Measurements from ENCODE around the gene TNFAIP2. TPM values are rescaled to one million over a fixed set of nuclear protein-coding genes. Genes with fewer than 3 reads are reported as not detected.

The TNFAIP2 gene
- polyA plus RNA-seq, 1 donor: 29.6 TPM

DNA sequence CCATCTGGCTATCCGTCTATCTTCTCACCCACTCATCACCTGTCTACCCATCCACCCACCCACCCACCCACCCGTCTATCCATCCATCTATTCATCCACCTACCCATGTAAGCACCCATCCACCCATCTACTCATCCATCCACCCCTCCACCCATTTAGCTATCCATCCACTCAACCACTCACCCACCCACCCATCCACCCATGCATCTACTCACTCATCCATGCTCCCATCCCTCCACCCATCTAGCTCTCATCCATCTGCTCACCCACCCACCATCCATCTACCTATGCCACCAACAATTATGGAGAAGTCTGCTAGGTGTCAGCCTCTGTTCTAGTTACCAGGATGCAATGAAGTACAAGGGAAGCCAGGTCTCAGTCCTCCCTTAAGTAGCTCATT lies 11.1 kb downstream of the TNFAIP2 start:
- no peak for DNase-seq

DNA sequence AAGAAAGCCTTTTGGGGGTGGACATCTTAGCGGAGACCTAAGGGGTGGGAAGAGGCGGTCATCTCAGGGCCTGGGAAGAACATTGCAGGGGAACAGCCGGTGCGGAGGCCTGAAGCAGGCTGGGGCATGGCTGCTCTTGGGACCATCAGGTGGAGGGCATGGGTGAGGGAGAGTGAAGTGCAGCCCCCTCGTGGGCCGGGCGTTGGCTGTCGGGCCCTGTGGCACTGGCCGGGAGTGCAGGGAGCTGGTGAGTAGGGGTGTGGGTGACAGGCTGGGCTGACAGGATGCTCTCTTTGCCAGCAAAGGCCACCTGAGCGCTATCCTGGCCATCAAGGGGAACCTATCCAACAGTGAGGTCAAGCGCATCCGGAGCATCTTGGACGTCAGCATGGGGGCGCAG lies 11.7 kb downstream of the TNFAIP2 start:
- no peak for DNase-seq

DNA sequence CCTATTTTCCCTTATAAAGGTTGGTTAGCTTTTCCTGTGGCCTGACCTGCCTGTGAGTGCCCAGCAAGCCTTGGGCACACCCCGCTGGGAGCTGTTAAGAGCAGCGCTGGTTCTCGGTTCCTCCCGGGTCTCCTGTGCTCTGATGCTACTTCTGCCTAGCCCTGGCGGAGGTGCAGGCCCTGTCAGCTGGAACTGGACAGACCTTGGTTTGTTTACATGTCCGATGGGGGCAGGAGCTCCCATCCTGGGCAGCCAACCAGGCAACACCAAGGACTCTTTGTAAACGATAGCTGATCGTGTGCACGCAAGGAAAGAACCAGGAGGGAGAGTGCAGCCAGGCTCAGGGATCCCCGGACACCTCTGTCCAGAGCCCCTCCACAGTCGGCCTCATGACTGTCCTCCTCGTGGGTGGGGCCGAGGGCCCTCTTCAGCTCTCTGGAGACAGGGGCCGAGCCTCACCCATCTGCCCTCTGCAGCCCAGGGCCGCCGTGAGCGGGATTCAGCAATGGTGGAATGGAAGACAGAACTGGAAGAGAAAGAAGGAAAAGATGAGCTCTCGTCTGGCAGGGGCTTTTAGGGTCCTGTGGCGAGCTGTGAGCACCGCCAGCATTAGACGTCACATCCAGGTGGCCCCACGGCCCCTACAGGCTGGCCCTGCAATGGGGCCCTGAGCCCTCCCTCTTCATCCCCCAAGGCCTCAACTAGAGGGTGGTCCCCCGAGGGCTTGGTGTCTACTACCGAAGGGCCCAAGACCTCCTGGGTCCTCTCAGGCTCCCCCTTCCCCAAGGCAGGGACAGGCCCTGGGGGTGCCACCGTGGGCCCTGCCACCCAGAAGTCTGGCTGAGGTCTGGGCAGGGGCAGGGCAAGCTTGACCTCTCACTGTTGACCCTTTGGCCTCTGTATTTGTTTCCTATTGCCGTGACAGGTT lies 12.3 kb downstream of the TNFAIP2 start:
- DNase-seq: no peak

DNA sequence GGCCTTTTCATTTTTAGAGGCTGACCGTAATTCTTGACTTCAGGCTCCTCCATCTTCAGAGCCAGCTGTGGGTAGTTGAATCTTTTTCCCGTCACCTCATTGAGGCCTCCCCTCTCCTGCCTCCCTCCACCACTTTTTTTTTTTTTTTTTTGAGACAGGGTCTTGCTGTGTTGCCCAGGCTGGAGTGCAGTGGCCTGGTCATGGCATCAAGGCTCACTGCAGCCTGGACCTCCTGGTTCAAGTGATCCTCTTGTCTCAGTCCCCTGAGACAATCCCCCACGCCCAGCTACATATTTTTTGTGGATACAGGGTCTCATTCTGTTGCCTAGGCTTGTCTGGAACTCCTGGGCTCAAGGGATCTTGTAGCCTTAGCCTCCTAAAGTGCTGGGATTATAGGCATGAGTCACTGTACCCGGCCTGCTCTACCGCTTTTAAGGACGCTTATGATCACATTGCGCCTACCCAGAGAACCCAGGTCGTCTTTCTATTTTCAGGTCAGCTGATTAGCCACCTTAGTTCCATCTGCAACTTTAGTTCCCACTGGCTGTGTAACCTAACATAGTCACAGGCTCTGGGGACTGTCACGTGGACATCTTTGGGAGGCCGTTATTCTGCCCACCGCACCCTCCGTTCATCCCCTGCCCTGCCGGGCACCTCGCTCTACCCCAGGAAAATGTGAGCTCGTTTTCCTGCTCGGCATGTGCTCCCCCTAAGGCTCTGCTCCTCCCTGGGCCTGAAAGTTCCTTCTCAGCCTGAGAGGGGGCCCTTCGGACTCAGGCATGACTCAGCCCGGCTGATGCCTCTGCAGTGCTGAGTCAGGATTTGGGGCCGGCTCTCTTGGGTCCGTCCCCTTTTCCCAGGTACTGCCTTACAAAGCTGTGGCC lies 13.4 kb downstream of the TNFAIP2 start:
- no peak for DNase-seq

DNA sequence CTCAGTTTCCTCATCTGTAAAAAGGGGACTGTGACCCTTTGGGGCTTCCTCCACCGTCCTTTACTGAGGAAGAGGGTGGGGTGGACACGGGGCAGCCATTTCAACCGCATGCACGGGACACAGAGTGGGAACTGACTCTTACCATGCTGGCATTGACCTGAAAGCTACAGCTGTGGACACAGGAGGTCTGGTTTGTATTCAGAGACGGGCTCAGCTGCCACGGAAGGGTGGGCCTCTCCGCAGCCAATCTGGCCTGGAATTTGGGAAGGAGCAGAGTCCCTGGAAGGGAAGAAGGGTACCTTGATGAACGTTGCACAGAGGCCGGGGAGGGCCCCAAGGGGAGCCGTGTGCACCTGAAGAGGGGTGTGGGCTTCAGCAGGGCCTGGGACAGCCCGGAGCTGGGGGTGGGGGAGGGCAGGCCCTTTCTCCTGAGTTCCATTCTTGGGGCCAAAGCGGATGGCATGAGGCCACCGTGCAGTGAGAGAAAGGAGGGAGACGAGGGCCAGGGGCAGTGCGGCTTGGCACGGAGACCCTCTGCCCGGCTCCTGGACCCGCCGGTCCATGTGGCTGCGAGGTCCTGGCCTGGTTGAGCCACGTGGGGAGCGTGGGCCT lies 14.5 kb downstream of the TNFAIP2 start:
- DNase-seq: no peak

DNA sequence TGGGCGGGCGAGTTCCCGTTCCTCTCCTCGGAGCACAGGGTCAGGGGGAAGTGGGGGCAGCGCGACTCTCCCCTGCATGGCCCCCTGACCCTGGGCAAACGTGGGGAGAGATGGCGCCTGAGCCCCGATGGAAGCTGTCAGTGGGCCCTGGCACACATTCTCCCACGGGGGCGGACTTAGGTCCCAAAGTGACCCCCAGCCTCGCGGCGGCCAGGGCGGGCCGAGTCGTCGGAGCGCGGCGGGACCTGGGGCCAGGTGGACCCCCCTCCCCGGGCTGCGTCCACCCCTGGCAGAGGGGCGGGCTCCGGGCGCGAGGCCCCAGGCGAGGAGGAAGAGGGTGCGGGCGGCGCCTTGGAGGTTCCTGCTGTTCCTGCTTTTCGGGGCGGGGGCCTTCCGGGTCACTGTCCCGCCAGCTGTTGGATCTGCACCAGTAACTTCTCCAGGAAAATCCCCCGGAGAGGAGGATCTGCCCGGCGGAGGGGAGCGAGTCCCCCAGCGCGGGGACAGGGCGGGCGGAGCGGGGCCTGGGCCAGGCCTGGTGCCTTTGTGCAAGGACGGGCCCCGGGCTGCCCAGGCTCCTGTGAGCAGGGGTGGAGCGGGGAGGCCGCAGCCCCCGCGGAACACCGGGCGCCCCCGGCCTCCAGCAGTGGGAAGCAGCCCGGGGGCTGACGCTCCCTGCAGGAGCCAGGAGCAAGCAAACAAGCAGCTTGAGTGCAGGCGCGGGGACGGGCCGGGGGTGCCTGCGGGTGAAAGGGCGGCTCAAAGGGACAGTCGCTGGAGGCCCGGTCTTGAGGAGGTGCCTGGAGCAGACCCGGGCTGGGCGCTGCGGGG lies 15.3 kb downstream of the TNFAIP2 start:
- no peak for DNase-seq

DNA sequence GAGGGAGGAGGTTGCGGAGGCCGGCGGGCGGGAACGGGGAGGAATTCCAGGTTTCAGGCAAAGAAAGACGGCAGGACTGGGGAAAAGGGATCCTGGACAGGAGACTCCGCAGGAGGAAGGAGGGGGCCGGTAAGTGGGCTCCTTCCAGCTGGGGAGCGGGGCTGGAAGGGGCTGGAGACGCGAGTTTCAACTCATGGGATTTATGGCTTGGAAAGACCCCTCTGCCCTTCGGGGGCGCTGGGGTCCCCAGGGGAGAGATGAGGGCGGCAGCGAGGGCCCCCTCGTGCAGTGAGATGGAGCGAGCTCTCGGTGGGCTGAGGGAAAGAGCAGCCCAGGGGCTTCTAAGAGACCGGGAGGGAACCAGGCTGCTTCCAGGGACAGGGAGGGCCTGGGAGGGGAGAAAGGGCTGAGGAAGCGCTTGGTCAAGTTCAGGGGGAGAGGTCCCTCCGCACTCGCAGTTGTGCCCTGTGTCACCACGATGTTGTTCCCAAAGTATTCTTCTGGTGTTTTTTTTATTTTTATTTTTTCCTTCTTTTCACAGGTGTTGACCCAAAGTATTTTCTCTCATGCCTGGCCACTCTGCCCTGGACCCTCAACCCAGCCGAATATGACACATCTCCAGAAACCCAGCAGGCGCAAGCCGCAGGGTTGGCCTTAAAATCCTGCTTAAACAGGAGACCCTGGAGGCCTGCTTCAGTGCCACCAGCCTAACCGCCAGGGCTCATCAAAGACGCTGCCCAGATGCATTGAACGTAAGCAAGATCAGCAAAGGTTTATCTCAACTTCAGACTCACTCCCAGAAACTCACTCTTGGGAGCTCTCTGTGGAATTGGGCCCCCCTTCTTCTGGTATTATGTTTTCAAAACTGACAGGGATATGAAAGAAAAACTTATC lies 16.1 kb downstream of the TNFAIP2 start:
- DNase-seq: no peak

DNA sequence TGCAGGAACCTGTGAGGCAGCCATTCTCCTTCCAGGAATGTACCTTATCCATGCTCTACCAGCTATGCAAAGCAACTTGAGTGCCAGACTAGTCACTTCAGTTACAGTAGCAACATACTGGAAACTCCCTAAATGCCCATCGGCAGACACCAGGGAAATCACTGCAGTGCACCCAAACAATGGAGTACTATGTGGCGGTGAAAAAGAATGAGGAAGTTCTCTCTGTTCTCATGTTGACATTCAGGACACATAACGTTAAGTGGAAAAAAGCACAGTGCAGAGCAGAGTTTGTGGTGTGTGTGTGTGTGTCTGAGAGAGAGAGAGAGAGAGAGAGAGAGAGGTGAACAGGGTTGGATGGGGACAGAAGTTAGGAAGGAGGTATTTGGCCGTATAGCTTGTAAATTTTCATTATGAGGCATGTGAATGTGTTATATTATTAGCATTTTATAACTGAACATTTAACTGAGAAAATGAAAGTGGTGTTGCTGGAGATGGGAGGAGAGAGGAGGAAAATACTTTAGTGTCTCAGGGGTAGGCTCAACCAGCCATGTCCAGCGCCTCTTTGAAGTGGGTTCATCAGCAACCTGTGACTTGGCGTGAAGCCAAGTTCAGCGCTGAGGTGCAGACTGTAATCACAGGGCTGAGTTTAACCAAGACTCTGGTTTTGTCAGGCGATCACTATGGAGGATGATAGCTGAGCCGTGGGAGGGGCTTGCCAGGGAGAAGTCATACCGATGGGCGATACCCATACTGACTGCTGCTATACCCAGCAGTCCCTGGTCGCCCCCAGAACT lies 17.3 kb downstream of the TNFAIP2 start:
- no peak for DNase-seq

DNA sequence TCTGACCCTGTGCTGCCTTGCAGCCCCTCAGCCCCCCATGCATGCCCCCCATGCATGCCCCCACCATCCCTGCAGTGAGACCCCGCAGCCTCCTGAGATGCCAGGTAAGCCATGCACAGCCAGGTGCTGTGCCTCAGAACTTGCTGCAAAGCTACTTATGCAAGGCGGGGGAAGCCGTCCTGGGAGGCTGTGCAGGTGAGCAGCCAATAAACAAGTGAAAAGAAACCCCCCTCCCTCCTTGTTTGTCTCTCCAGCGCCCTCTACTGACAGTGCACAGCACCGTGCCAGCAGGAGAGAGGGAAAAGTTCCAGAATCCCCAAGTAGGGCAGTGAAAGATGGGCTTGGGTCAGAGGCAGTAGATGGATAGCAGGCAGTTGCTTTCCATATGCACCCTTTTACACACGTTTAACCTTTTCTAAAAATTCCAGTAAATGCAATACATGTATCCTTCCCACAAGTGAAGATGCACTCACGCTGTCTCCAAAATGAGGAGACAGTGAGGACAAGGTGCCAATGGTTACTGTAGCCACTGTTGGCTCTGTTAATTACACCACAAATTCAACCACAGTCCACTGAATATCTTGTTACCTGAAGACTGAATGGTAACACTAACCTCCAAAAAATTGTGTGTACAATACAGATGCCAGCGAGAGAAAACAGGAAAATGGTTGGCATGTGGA lies 18.0 kb downstream of the TNFAIP2 start:
- no peak for DNase-seq

DNA sequence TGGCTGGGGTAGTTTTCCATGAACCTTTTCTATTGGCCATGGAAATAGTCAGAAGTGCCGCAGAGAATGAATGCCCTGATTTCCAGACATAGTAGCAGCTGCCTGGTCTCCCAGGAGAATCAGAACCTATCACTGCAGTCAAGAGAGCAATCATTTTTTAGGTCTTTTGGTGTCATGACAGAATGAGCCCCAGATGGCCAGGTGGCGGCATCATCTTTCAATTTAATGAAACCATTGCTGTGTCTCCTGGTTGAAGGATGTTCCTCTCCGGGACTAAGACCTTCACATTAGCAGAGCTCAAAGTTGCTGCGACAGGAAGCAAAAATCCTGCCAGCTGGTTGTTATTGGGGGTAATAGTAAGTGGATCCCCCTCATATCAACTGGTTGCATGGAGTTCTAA lies 18.8 kb downstream of the TNFAIP2 start:
- no peak for DNase-seq

DNA sequence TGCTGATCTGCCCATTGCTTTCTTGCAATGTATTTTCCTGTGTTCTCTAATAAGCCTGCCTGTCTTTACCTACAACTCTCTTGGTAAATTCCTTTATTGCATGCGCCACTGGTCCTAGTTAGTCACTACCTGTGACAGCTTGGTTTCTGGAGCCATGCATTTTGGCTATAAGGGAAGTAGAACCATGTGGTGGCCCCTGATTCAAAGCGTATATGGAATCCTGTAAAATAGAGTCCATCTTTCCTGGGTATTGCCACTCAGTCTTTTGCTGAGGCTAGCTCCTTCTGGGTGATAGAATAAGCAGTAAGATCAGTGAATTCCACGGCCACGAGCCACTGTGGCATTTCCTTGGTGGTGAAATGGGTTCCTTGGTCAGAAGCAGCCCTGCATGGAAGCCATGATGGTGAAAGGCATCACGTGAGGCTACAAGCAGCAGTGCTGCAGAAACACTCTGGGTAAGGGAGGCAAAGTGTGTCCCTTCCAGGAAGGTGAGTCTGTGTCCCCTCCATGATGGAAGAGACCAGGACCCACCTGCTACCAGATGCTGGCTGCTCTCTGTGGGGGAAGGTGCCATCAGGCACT lies 19.6 kb downstream of the TNFAIP2 start:
- no peak for DNase-seq

DNA sequence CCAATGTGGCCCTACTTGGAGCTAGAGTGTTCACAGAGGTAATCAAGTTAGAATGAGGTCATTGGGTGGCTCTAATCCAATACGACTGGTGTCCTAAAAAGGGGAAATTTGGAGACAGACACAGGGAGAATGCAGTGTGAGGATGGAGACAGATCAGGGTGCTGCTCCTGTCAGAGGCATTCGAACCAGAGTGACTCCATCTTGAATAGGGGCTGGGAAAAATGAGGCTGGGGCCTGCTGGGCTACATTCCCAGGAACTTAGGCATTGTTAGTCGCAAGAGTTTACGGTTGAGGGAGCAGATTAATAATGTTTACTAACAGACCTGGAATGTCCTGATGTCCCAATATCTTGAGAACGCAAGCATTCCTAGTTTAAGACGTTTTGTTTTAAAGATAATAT lies 20.2 kb downstream of the TNFAIP2 start:
- DNase-seq: no peak

DNA sequence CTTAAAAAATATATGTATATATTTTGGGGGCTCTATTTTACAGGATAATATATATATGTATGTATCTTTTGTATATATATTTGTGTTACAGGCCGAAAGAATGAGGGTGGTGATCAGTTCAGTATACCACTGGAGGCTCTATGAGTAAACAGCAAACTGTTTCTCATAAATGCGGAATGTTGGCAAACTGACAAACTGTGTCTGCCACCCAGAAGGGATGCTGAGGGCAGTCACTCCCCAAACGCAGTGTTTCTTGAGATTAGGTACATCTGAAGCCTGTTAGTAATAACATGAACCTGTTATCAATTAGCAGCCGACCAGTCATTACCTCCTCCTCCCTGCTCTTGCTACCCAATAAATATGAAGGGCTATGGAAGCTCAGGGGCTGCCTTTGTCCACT lies 20.8 kb downstream of the TNFAIP2 start:
- no peak for DNase-seq

DNA sequence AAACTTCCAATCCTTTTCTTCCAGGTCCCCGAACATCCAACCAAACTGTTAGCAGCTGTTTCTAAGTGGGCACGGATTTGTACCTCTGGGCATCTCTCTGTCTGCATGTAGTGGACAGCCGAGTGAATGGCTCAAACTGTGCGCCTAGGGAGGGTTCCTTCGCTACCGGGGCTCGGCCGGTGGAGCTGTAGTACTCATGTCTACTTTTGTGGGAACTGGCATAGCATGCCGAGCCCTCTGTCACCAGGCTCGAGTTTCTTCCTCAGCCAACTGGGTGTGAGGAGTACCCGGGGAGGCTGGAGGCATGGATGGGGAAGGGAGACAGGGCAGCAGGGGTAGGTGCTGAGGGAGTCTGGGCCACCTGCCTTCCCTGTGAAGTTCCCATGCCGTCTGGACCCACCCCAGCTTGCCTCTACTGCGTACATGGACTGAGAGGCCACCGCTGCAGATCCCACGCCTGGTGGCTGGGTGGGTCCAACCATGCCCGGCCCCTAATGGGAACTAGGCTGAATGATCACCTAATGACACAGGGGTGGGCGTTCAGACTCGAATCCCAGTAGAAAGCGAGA lies 23.0 kb downstream of the TNFAIP2 start:
- no peak for DNase-seq

DNA sequence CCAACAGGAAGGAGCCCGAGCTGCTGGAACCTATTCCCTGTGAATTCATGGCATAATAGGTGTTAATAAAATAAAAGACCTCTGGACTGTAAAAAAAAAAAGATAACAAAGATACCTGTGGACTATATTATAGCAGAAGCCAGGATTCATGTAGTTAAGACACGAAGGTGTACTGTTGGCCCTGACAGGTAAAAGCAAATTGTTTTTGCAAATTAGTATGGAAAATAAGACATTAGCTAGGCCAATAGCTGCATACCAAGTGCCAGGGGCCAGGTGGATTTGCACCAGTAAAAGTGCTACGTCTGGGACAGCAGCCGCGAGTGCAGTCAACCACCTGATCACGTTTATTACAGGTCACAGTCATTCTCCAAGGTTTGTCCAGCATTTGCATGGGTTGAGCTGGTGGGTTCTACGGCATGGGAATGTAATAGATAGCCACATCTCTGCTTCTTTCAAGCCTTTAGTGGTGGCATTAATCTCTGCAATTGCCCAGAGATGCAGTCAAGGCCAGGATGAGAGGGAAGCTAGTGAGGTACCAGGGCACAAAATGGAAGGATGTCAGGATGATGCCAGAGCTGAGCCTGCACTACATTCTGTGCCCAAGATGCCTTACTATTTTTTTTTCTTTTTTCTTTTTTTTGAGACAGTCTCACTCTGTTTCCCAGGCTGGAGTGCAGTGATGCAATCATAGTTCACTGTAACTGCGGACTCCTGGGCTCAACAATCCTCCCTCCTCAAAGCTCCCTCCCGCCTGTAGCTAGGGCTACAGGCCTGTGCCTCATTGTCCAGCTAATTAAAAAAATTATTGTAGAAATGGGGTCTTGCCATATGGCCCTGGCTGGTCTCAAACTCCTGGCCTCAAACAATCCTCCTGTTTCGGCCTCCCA lies 26.3 kb downstream of the TNFAIP2 start:
- DNase-seq: no peak

DNA sequence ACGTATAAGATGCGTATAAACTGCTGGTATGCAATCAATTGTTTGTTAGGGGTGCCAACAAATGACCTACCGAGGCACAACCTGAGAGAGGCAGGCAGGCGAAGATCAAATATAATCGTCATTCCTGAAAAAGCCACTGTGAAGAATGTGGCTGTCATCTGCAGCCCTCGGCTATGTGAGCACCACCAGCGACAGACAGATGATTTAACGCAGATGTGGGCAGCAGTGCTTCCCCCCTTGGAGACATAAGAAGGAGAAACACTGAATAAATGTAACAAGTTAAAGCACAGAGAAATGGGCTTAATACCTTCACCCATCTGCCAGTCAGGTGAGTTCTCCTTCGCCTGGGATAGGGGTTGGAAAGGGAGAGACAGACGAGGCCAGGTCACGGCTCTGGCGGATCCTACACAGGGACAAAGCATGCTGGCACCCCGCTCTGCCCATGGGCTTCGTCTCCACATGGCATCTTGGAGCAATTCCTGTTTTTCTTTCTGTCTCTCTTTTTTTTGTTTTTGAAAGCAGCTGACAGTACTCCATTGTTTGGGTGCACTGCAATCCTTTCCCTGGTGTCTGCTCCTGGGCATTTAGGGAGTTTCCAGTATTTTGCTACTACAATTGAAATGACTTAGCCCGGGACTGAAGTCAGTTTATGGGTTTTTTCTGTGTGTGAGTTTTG lies 28.1 kb downstream of the TNFAIP2 start:
- DNase-seq: no peak

DNA sequence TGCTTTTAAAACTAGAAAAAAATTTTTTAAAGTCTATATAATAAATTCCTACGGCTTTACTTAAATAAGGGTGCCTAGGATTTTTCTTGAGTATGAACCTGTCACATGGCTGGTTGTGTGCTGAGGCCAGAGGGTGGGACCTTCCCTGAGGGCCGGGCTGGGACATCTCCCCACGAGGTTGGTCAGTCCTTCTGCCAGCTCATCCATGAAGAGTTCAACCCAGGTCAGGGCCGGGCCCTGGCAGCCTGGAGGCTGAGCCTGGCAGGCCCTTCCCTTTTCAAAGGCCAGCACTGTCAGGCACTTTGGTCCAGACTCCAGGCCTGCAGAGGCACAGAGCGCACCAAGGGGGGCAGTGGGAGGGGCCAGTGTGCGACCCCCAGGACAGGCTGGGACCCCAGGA lies 31.7 kb downstream of the TNFAIP2 start:
- no peak for DNase-seq
